IMR-90 (cell line): ENCODE results near the gene PON2. TPM values are rescaled to one million over a fixed set of nuclear protein-coding genes. Genes with fewer than 3 reads are reported as not detected.

Source experiments
- ATAC-seq: fragments of 200-7000 bp; cut with Tn5 transposase; 2 replicates; pipeline ENCODE4 v1.9.1; 2020; ENCODE audit warnings: low read depth, mild to moderate bottlenecking, moderate library complexity
- BruUV-seq: library from RNA; stranded (reverse); fragments of 400-500 nt; replicated peaks from 2 replicates; lab custom pipeline; 2021; lab: Mats Ljungman, UMichigan
- CTCF ChIA-PET: fragments of 300-600 bp; formaldehyde crosslinking; extraction: SDS; loops from one replicate; lab custom pipeline; 2021; ENCODE audit warnings: antibody characterized with exemption; lab: Yijun Ruan, JAX
- POLR2A ChIA-PET: fragments of 300-600 bp; sonication (Branson Sonifier 250); formaldehyde crosslinking; loops from one replicate; lab custom pipeline; 2022; ENCODE audit warnings: antibody characterized with exemption; ENCODE audit not compliant: unreplicated experiment; lab: Charles Lee
- DNase-seq: peaks from one replicate; pipeline ENCODE4 v3.0.0; 2013
- H2AFZ ChIP-seq: replicated peaks from 2 replicates; pipeline ENCODE3; 2013; ENCODE audit warnings: low read length, mild to moderate bottlenecking; ENCODE audit not compliant: poor library complexity
- H2AK5ac ChIP-seq: 2 replicates; pipeline ENCODE4 v1.6.1; 2013; ENCODE audit warnings: low read depth, low read length, inconsistent platforms
- H2AK9ac ChIP-seq: replicated peaks from 2 replicates; pipeline ENCODE3; 2013; ENCODE audit warnings: mild to moderate bottlenecking, low read depth, low read length, moderate library complexity; ENCODE audit not compliant: poor library complexity
- H2BK120ac ChIP-seq: 2 replicates; pipeline ENCODE4 v1.6.1; 2013; ENCODE audit warnings: low read depth, low read length, inconsistent platforms
- H2BK15ac ChIP-seq: 3 replicates; pipeline ENCODE4 v1.6.1; 2013; ENCODE audit warnings: low read depth, low read length, inconsistent platforms
- H2BK20ac ChIP-seq: 2 replicates; pipeline ENCODE4 v1.6.1; 2013; ENCODE audit warnings: low read depth, mild to moderate bottlenecking, inconsistent platforms, low read length, moderate library complexity
- H2BK5ac ChIP-seq: 2 replicates; pipeline ENCODE4 v1.6.1; 2013; ENCODE audit warnings: mild to moderate bottlenecking, low read depth, low read length, inconsistent platforms; ENCODE audit not compliant: poor library complexity, severe bottlenecking
- H3K14ac ChIP-seq: replicated peaks from 2 replicates; pipeline ENCODE4 v1.6.1; 2013; ENCODE audit warnings: low read depth, low read length, inconsistent platforms
- H3K18ac ChIP-seq: 2 replicates; pipeline ENCODE4 v1.6.1; 2013; ENCODE audit warnings: low read depth, low read length, control low read depth
- H3K23ac ChIP-seq: 2 replicates; pipeline ENCODE4 v1.6.1; 2013; ENCODE audit warnings: low read depth, low read length, inconsistent platforms
- H3K27ac ChIP-seq: 2 replicates; pipeline ENCODE4 v1.5.1; 2013; ENCODE audit warnings: mild to moderate bottlenecking, control low read depth, low read length; ENCODE audit not compliant: insufficient read depth
- H3K27me3 ChIP-seq: 2 replicates; pipeline ENCODE4 v1.6.1; 2013; ENCODE audit warnings: low read length; ENCODE audit not compliant: control insufficient read depth, insufficient read depth
- H3K36me3 ChIP-seq: 2 replicates; pipeline ENCODE4 v1.6.1; 2013; ENCODE audit warnings: low read length, mixed read lengths; ENCODE audit not compliant: control insufficient read depth, insufficient read depth
- H3K4ac ChIP-seq: 2 replicates; pipeline ENCODE4 v1.6.1; 2013; ENCODE audit warnings: low read depth, low read length, inconsistent platforms
- H3K4me1 ChIP-seq: 2 replicates; pipeline ENCODE4 v1.6.1; 2013; ENCODE audit warnings: low read length, mixed read lengths; ENCODE audit not compliant: control insufficient read depth, insufficient read depth
- H3K4me2 ChIP-seq: 2 replicates; pipeline ENCODE4 v1.6.1; 2013; ENCODE audit warnings: low read depth, mild to moderate bottlenecking, control low read depth, low read length, moderate library complexity
- H3K4me3 ChIP-seq: 2 replicates; pipeline ENCODE4 v1.5.1; 2013; ENCODE audit warnings: low read depth, mild to moderate bottlenecking, control low read depth, low read length, moderate library complexity; ENCODE audit not compliant: insufficient read depth
- H3K56ac ChIP-seq: 2 replicates; pipeline ENCODE4 v1.6.1; 2013; ENCODE audit warnings: low read length, inconsistent platforms; ENCODE audit not compliant: insufficient read depth; ENCODE audit errors: extremely low read depth
- H3K79me1 ChIP-seq, 2 experiments: 2 replicates each; pipeline ENCODE4 v1.6.1; 2013; ENCODE audit warnings: low read length in 2 of 2, inconsistent platforms in 1 of 2, low read depth in 1 of 2
- H3K9ac ChIP-seq: 2 replicates; pipeline ENCODE4 v1.6.1; 2013; ENCODE audit warnings: low read depth, low read length, control low read depth
- H3K9me1 ChIP-seq: 2 replicates; pipeline ENCODE4 v1.6.1; 2013; ENCODE audit warnings: low read length, inconsistent platforms; ENCODE audit not compliant: insufficient read depth
- H3K9me3 ChIP-seq: 2 replicates; pipeline ENCODE4 v1.6.1; 2013; ENCODE audit warnings: low read length; ENCODE audit not compliant: control insufficient read depth, insufficient read depth
- H4K20me1 ChIP-seq: 2 replicates; pipeline ENCODE4 v1.6.1; 2013; ENCODE audit warnings: low read length, inconsistent platforms; ENCODE audit not compliant: insufficient read depth
- H4K5ac ChIP-seq: 2 replicates; pipeline ENCODE4 v1.6.1; 2013; ENCODE audit warnings: mild to moderate bottlenecking, low read depth, low read length, control low read depth
- H4K8ac ChIP-seq, 2 experiments: 2 replicates each; pipeline ENCODE4 v1.6.1; 2013; ENCODE audit warnings: low read depth in 2 of 2, low read length in 2 of 2, control low read depth in 1 of 2, inconsistent platforms in 1 of 2
- H4K91ac ChIP-seq: 2 replicates; pipeline ENCODE4 v1.6.1; 2013; ENCODE audit warnings: low read depth, low read length, inconsistent platforms; ENCODE audit not compliant: insufficient read depth
- BHLHE40 ChIP-seq: fragments of 150-350 bp; IDR thresholded peaks from 2 replicates; pipeline ENCODE4 v1.6.1; 2016; ENCODE audit warnings: mild to moderate bottlenecking, low read depth, low read length
- CEBPB ChIP-seq: IDR thresholded peaks from 2 replicates; pipeline ENCODE4 v1.6.1; 2012; ENCODE audit warnings: low read depth, low read length, improper control_type of control experiment
- CHD1 ChIP-seq: IDR thresholded peaks from 2 replicates; pipeline ENCODE4 v1.6.1; 2012; ENCODE audit warnings: low read depth, low read length, improper control_type of control experiment
- CTCF ChIP-seq: conservative IDR thresholded peaks from 2 replicates; pipeline ENCODE4 v1.5.1; 2012; ENCODE audit warnings: mild to moderate bottlenecking, low read depth, low read length, improper control_type of control experiment
- ELK1 ChIP-seq: fragments of 150-350 bp; IDR thresholded peaks from 2 replicates; pipeline ENCODE4 v1.6.1; 2016; ENCODE audit warnings: low read depth, mild to moderate bottlenecking, low read length, moderate library complexity, borderline replicate concordance
- MAFK ChIP-seq: IDR thresholded peaks from 2 replicates; pipeline ENCODE4 v1.6.1; 2012; ENCODE audit warnings: low read depth, low read length, improper control_type of control experiment
- MAZ ChIP-seq: IDR thresholded peaks from 2 replicates; pipeline ENCODE4 v1.6.1; 2012; ENCODE audit warnings: low read depth, mild to moderate bottlenecking, low read length, improper control_type of control experiment, moderate library complexity, borderline replicate concordance
- MXI1 ChIP-seq: IDR thresholded peaks from 2 replicates; pipeline ENCODE4 v1.6.1; 2012; ENCODE audit warnings: low read depth, mild to moderate bottlenecking, low read length, moderate library complexity, borderline replicate concordance
- NFE2L2 ChIP-seq: fragments of 150-350 bp; IDR thresholded peaks from 2 replicates; pipeline ENCODE4 v1.6.1; 2016; ENCODE audit warnings: low read depth, mild to moderate bottlenecking, low read length
- POLR2A ChIP-seq: IDR thresholded peaks from 2 replicates; pipeline ENCODE4 v1.6.1; 2012; ENCODE audit warnings: mild to moderate bottlenecking, low read depth, low read length
- RAD21 ChIP-seq: IDR thresholded peaks from 2 replicates; pipeline ENCODE4 v1.6.1; 2012; ENCODE audit warnings: low read length, improper control_type of control experiment
- RFX5 ChIP-seq: IDR thresholded peaks from 2 replicates; pipeline ENCODE4 v1.8.0; 2012; ENCODE audit warnings: low read depth, mild to moderate bottlenecking, low read length, moderate library complexity
- dilution Hi-C: fragments of 300-500 bp; cut with HindIII; formaldehyde crosslinking; loops from one replicate; pipeline ENCODE4 v1.14.3; 2018; ENCODE audit warnings: low sequenced_read_pairs; ENCODE audit not compliant: unreplicated experiment
- in situ Hi-C: fragments of 300-500 bp; cut with MboI; formaldehyde crosslinking; loops from 3 replicates; pipeline ENCODE4 v1.14.3; 2019; ENCODE audit warnings: low sequenced_read_pairs, inconsistent platforms, mixed read lengths
- intact Hi-C: fragments of 100-400 bp; cut with micrococcal nuclease; formaldehyde crosslinking; loops from 2 replicates; pipeline ENCODE4 v1.10.0; 2022
- polyA plus RNA-seq, 3 experiments: library from polyadenylated mRNA; depleted of rRNA; stranded (reverse); fragments of >200 nt; gene quantifications; 2 replicates each; pipeline ENCODE4 v1.2.3, GENCODE V29; 2012; ENCODE audit warnings: low replicate concordance in 1 of 3
- total RNA-seq: library from RNA; depleted of rRNA; stranded (reverse); fragments of >200 nt; gene quantifications from 2 replicates; pipeline ENCODE4 v1.2.3, GENCODE V29; 2012

Gene PON2
- total and polyA plus RNA-seq, 2 of the 4 experiments (the other 2 are of a cell fraction) = 36.2 to 65.7 TPM

- DNase-seq (no peak), ATAC-seq (no peak)
- H3K27ac ChIP-seq = no peak overlapping the region
- ChIA-PET CTCF (interaction anchor here (0.7 kb wide), 1 partner anchor 31 kb away, joined by 3 read pairs; no protein-coding TSS in a partner anchor), POLR2A (no interaction called here)
- H3K36me3 ChIP-seq = no peaks in the 10 kb centered on the region
- no peak overlapping the region for H2BK15ac ChIP-seq
- H3K56ac ChIP-seq = no peak overlapping the region
- H2BK20ac ChIP-seq = no peak overlapping the region
- H3K4me2 ChIP-seq = no peak overlapping the region
- H2AFZ ChIP-seq = no peak overlapping the region
- H3K4ac ChIP-seq = no peak overlapping the region
- H2BK5ac ChIP-seq = no peak overlapping the region
- no peaks in the 10 kb centered on the region for H3K79me1 ChIP-seq
- no peaks in the 10 kb centered on the region for H3K9me1 ChIP-seq
- H3K4me1 ChIP-seq = no peaks in the 10 kb centered on the region
- no peak overlapping the region for H4K8ac ChIP-seq
- dilution Hi-C loops (no loop called here), in situ Hi-C loops (no loop called here), intact Hi-C loops (loop anchor here (2.0 kb wide), 1 partner anchor 737 kb away; no protein-coding TSS in a partner anchor)
- H2AK9ac ChIP-seq = no peak overlapping the region
- H3K4me3 ChIP-seq = no peak overlapping the region
- no peak overlapping the region for H2AK5ac ChIP-seq
- H3K9ac ChIP-seq = no peak overlapping the region
- no peaks in the 10 kb centered on the region for H3K27me3 ChIP-seq
- no peak overlapping the region for H3K23ac ChIP-seq
- H3K18ac ChIP-seq = no peak overlapping the region
- TF ChIP-seq ELK1 = no peak
- no peak for TF ChIP-seq MAFK
- TF ChIP-seq CEBPB = no peak
- no peak for TF ChIP-seq POLR2A
- no peak for TF ChIP-seq CTCF
- TF ChIP-seq MAZ = no peak
- no peak for TF ChIP-seq MXI1
- TF ChIP-seq RAD21 = no peak
- TF ChIP-seq CHD1 = no peak
- TF ChIP-seq RFX5 = no peak
- no peak for TF ChIP-seq BHLHE40
- TF ChIP-seq NFE2L2 = no peak
- H3K9me3 ChIP-seq = no peaks in the 10 kb centered on the region
- H2BK120ac ChIP-seq = no peak overlapping the region
- no peak overlapping the region for H4K5ac ChIP-seq
- H3K14ac ChIP-seq = no peak overlapping the region
- BruUV-seq = no TSS peak
- H4K20me1 ChIP-seq = no peaks in the 10 kb centered on the region
- H4K91ac ChIP-seq = no peak overlapping the region
Measured at GRCh38 chr7:95457947-95458346, 23.1 kb upstream of the PON2 start.
